Retinal pigment epithelial cell (primary cell): ENCODE measurements around the gene VDR.

Experiments used
- DNase-seq: peaks from one replicate; pipeline ENCODE4 v3.0.0-alpha.2; 2010; ENCODE audit warnings: low read depth
- H3K4me3 ChIP-seq: 2 replicates; pipeline ENCODE4 v1.5.1; 2011; ENCODE audit warnings: mild to moderate bottlenecking, low read length, control low read depth, moderate library complexity
- TF ChIP-seq, protein P1 (sequence below): conservative IDR thresholded peaks from 2 replicates; pipeline ENCODE4 v1.5.1; 2011; ENCODE audit warnings: low read depth, low read length, control low read depth, inconsistent platforms

VDR gene

DNA sequence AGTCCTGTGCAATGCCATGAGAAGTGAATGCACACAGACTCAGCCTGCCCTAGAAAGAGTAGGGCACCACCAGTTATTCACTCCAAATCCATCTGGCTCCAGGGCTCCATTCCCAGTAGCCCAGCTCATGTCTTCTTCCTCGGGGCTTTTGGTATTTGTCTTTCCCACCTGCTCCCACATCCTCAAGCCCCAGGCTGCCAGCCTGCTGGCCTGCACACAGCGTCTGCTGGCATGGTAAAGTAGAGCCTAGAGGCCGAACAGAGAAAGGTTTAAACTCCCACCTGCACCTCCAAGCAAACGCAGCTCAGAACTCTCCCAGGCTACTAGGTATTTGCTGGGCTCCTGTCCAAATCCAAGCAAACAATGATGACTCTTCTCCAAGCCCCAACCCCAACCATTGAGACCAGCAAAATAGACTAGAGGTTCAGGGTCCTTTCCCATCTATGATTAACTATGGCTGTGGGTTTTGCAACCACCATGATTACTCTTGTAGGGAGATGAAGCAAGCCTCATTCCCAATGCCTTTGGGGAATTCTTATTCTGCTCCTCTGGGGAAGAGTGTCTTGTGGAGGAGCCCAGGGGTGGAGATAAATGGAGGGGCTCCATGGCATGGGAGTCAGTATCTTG is 5.2 kb upstream of the VDR start:
- TF ChIP-seq, protein P1, sequence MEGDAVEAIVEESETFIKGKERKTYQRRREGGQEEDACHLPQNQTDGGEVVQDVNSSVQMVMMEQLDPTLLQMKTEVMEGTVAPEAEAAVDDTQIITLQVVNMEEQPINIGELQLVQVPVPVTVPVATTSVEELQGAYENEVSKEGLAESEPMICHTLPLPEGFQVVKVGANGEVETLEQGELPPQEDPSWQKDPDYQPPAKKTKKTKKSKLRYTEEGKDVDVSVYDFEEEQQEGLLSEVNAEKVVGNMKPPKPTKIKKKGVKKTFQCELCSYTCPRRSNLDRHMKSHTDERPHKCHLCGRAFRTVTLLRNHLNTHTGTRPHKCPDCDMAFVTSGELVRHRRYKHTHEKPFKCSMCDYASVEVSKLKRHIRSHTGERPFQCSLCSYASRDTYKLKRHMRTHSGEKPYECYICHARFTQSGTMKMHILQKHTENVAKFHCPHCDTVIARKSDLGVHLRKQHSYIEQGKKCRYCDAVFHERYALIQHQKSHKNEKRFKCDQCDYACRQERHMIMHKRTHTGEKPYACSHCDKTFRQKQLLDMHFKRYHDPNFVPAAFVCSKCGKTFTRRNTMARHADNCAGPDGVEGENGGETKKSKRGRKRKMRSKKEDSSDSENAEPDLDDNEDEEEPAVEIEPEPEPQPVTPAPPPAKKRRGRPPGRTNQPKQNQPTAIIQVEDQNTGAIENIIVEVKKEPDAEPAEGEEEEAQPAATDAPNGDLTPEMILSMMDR = no peak
- H3K4me3 ChIP-seq = no peak overlapping the region
- no peak for DNase-seq

DNA sequence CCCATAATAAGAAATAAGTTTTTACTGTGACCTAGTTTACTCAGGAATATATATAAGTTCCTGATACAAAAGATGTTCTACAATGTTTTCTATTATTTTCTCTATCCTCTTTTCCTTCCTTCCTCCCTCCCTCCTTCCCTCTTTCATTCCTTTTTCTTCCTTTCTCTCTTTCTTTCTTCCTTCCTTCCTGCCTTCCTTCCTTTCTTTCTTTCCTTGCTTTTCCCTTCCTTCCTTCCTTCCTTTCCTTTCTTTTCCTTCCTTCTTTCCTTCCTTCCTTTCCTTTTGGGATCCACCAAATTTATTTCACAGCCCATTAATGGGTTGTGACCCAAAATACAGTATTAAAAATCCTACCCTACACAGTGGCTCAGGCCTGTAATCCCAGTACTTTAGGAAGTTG is 3.9 kb upstream of the VDR start:
- DNase-seq = no peak
- TF ChIP-seq, protein P1 = no peak
- H3K4me3 ChIP-seq = no peak overlapping the region

DNA sequence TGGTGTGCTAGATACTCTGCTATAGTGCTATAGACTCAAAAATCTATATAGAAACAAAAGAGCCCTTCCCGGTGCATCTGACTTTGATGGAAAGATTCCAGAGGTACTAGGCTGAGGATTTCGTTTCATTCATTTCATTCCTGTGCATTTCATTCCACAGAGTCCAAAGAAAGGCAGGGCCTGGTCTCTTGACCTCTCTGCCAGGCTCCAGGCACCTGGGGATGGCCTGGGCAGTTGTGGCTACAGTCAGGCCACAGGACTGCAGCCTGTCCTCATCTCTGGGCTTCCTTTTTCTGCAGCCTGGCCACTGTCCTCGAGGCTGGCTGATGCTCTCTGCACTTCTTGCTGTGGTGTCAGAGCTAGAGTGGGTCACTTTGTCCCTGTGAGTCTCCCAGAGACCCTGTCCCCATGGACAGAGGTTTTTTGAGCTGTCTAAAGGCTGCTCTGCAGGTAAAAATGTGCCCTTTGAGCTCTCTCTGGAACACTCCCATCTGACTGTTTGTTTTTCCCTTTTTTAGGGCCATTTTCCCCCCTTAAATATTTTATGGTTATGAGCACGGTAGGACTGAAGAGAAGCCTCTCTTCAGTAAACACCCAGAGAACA is 3.2 kb upstream of the VDR start:
- no peak for DNase-seq
- TF ChIP-seq, protein P1 = no peak
- no peak overlapping the region for H3K4me3 ChIP-seq

DNA sequence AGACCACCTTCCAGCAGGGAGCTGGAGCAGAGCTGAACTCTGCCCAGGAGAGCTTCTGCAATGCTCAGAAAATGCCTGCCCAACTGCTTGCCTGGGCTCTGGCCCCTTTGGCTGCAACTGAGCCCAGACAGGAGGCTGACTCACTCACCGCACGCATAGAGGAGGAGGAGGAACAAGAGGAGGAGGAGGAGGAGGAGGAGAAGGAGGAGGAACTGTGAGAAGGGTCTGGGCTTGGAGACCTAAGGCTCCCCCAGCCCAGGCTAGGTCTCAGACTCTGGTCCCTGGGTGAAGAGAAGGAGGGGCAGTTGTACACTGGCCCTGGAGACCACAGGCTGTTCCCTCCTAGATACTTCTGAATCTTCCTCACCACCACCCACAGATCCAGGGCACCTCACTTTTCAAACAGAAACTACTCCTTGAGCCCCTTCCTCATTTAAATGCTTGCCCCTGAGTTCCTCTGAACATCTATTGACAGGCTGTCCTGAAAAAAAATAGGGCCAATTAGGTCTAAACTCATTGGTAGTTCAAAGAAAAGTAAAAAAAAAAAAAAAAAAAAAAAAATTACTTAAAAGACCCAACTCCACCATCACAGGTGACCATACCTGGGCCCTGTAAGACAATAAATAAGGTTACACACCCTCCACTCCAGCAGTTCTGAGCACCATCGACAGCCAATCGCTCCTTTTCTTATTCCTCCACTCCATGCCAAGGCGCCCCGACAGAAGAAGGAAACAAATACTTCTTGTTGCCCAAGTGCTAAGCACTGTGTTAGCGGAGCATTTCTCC is 674 bp downstream of the VDR start:
- DNase-seq = no peak
- peak overlapping the region; percentile 61 for H3K4me3 ChIP-seq
- TF ChIP-seq, protein P1 = no peak

DNA sequence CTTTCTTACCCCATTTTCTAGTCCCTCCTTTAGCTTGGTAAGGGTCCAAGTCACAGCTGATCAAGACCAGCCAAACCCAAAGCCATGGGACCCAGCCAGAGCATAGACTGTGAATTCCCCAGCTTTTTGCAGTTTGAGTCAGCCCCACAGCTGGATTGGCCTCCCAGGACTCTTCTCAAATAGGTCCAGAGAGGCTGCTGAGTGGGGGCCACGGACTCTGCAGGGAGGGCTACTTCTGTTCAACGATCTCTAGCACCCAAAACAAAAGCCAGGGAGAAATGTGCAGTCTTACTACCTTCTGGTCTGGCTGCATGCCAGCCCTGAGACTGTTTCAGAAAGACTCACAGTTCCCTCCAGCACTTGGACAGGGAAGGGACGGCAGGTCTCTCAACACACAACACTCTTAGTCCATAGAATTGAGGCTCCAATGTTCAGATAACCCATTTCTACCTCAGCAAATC is 1.6 kb downstream of the VDR start:
- no peak overlapping the region for H3K4me3 ChIP-seq
- no peak for DNase-seq
- TF ChIP-seq, protein P1 = no peak

DNA sequence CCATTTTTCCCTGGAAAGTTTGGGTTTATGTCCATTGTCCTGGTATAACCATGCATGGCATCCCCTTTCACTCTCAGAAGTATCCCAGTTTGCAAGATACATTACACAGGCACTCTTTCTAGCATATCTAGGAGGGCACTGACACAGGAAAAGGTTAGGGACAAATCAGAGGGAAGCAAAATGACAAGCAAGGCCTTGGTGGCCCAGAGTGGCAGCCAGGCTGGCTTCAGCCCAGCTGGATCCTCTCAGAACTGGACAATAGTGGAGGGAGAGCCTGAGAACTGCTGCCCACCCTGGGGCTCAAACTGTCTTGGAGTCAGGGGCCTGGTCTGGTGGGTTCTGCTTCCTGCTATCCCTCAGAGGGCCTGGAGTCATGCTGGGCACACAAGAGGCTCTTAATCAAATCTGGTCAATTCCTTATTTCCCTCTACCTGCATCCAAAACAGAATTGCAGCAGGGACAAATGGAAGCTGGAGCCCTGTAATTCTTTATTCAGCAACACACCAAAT is 2.6 kb downstream of the VDR start:
- H3K4me3 ChIP-seq = no peak overlapping the region
- DNase-seq = no peak
- TF ChIP-seq, protein P1 = no peak

DNA sequence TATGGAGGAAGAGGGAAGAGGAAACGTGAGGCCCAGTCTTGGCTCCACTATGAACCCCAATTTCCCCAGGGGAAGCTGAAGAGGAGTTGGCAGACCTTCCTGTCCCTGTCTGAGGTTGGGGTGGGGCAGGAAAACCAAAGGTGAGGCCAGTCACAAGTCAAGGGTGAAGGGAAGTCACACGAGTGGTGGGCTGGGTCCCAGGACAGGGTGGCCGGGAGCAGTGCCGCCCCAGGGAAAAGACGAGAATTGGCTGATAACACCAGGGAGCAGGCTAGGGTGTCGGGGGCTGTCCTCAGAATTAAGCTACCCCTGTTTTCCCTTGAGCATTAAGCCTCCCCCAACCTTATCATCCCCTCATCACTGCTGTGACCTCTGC is 3.1 kb downstream of the VDR start:
- TF ChIP-seq, protein P1 = no peak
- no peak overlapping the region for H3K4me3 ChIP-seq
- no peak for DNase-seq
